Upper lobe of right lung (tissue), 1 donor: ENCODE results near the gene GNG10. TPM values are rescaled to one million over a fixed set of nuclear protein-coding genes. Genes with fewer than 3 reads are reported as not detected.
A peak's percentile ranks its signal among the peaks of the same experiment; 100 is the strongest.
"Not testable (repeated sequence)": the region's sequence is repeated elsewhere in the genome, so short reads cannot be mapped to it uniquely, and the experiment has no call there.

Experiments
- ATAC-seq: fragments of 200-7000 bp; cut with Tn5 transposase; one replicate; pipeline ENCODE4 v1.9.1; 2020; ENCODE audit warnings: mild to moderate bottlenecking, moderate library complexity
- DNase-seq: peaks from one replicate; pipeline ENCODE4 v3.0.0-alpha.2; 2020
- H3K27ac ChIP-seq: fragments of 200-600 bp; one replicate; pipeline ENCODE4 v1.8.0; 2022
- H3K27me3 ChIP-seq: fragments of 200-600 bp; one replicate; pipeline ENCODE4 v1.8.0; 2022; ENCODE audit warnings: mild to moderate bottlenecking
- H3K36me3 ChIP-seq: fragments of 200-600 bp; one replicate; pipeline ENCODE4 v1.8.0; 2022
- H3K4me1 ChIP-seq: fragments of 200-600 bp; one replicate; pipeline ENCODE4 v1.8.0; 2022
- H3K4me3 ChIP-seq: fragments of 200-600 bp; one replicate; pipeline ENCODE4 v1.8.0; 2022; ENCODE audit warnings: mild to moderate bottlenecking
- H3K9me3 ChIP-seq: fragments of 200-600 bp; one replicate; pipeline ENCODE4 v1.8.0; 2022
- intact Hi-C: fragments of 100-400 bp; cut with DNase I; formaldehyde crosslinking; loops from one replicate; pipeline ENCODE4 v1.11.0; 2022
- long read RNA-seq: library from polyadenylated mRNA; unstranded; transcript quantifications from one replicate; pipeline ENCODE4 v2.0.0, GENCODE V29; 2021
- total RNA-seq: library from RNA; stranded (reverse); fragmentation: NEBNext Ultra II Directional; extraction: Animal tissue kit (Norgen Biotek cat#: 25700); gene quantifications from one replicate; pipeline ENCODE4 v1.2.1, GENCODE V29; 2021
- TF ChIP-seq, protein P1 (sequence below): fragments of 200-600 bp; IDR thresholded peaks from one replicate; pipeline ENCODE4 v1.8.0; 2022; ENCODE audit warnings: antibody characterized with exemption
- donor health status: DM: no; HTN: yes; CAD: no; lungs with severe emphysema.

Gene GNG10
- total RNA-seq = 33.4 TPM
- long read RNA-seq, transcript GNG10-201 (3 exons, 1,491 nt) = major isoform, 34 of 36 reads
- long read RNA-seq, partial matches to known transcripts = 0 of 36 reads
- long read RNA-seq, other reads (novel, unspliced or antisense) = 2 of 36 reads

GRCh38 chr9:111661150-111661801 lies at the start of gene GNG10:
TSS of gene GNG10 (plus strand) at chr9:111661605. CDS start at chr9:111661635, 30 bp downstream.
- ATAC-seq = peak; percentile 97
- H3K4me3 ChIP-seq = peak within 1 kb of the TSS; percentile 68
- H3K27ac ChIP-seq = peak within 1 kb of the TSS; percentile 75
- no peaks in the 10 kb centered on the region for H3K36me3 ChIP-seq
- peak; percentile 87 for DNase-seq
- no peaks in the 10 kb centered on the region for H3K27me3 ChIP-seq
- intact Hi-C loops = no loop called here
- H3K4me1 ChIP-seq = peaks cover 11% of the 10 kb centered on the region
- TF ChIP-seq, protein P1, sequence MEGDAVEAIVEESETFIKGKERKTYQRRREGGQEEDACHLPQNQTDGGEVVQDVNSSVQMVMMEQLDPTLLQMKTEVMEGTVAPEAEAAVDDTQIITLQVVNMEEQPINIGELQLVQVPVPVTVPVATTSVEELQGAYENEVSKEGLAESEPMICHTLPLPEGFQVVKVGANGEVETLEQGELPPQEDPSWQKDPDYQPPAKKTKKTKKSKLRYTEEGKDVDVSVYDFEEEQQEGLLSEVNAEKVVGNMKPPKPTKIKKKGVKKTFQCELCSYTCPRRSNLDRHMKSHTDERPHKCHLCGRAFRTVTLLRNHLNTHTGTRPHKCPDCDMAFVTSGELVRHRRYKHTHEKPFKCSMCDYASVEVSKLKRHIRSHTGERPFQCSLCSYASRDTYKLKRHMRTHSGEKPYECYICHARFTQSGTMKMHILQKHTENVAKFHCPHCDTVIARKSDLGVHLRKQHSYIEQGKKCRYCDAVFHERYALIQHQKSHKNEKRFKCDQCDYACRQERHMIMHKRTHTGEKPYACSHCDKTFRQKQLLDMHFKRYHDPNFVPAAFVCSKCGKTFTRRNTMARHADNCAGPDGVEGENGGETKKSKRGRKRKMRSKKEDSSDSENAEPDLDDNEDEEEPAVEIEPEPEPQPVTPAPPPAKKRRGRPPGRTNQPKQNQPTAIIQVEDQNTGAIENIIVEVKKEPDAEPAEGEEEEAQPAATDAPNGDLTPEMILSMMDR = no peak
- no peaks in the 10 kb centered on the region for H3K9me3 ChIP-seq

DNA sequence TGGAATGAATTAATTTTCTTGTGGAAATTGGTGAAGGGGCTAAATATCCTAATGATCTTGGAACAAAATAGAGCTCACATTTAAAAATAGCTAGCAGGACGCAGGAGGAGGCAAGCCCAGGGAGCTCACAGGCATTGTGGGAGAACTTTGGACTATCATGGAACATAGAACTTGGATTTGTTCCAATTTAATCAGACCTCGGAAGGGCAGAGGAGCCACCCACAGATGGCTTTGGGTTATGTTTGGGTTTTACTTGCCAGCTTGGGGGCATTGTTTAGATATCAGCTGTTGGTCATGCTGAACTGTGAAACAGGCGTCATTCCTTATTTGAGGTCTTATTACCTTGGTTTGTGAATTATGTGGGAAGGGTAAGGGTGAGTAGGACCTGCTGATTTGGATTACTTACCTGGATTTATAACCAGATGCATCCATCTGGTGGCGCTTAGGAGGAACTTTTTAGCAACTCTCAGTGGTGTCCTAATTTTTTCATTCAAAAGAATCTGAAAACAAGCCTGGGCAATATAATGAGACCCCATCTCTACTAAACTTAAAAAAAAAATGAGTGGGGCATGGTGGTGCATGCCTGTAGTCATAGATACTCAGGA lies 47.9 kb upstream of the GNG10 start:
- no peak for DNase-seq
- no peak for ATAC-seq
- Histone ChIP-seq H3K27me3 (no peaks in the 10 kb centered on the region), H3K27ac (no peak overlapping the region), H3K4me1 (no peaks in the 10 kb centered on the region), H3K9me3 (no peaks in the 10 kb centered on the region), H3K4me3 (no peak overlapping the region), H3K36me3 (no peaks in the 10 kb centered on the region)
- intact Hi-C loops = no loop called here
- TF ChIP-seq, protein P1 = no peak

DNA sequence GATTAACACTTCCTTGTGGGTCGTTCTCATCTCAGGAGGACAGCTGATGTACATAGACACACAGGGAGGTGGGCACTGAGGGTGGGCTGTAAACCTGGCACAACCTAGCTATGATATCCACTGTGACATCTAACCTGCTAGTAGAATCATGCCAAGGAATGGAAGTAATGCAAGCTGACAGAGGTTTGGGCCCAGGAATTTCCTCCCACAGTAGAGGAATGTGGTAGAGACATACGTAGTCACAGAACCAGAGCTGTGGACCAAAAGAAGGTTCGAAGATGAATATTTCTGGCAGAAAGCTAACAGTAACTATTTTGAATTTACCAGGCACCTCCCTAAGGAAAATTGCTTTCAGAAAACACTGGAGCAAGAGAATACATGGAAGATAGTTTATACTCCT lies 45.5 kb upstream of the GNG10 start:
- DNase-seq (no peak), ATAC-seq (no peak)
- H3K36me3 ChIP-seq = no peaks in the 10 kb centered on the region
- no peak overlapping the region for H3K4me3 ChIP-seq
- no peaks in the 10 kb centered on the region for H3K27me3 ChIP-seq
- no peaks in the 10 kb centered on the region for H3K9me3 ChIP-seq
- TF ChIP-seq, protein P1 = no peak
- no peak overlapping the region for H3K27ac ChIP-seq
- no peaks in the 10 kb centered on the region for H3K4me1 ChIP-seq
- intact Hi-C loops = no loop called here

GRCh38 chr9:111617349-111617748 lies 44.1 kb upstream of the GNG10 start:
- H3K9me3 ChIP-seq, intact Hi-C loops, H3K36me3 ChIP-seq, H3K4me3 ChIP-seq, ATAC-seq, H3K27me3 ChIP-seq, DNase-seq, H3K4me1 ChIP-seq, H3K27ac ChIP-seq: not testable (repeated sequence)

- Histone ChIP-seq H3K4me3 (no peak overlapping the region), H3K9me3 (no peaks in the 10 kb centered on the region), H3K27ac (no peak overlapping the region), H3K4me1 (peaks cover 8% of the 10 kb centered on the region), H3K36me3 (no peaks in the 10 kb centered on the region), H3K27me3 (no peaks in the 10 kb centered on the region)
- intact Hi-C loops = no loop called here
- peak; percentile 95 for ATAC-seq
- no peak for DNase-seq
- TF ChIP-seq, protein P1 = peak; percentile 93
Measured at GRCh38 chr9:111621895-111622480, 39.4 kb upstream of the GNG10 start.

GRCh38 chr9:111622626-111623025 lies 38.8 kb upstream of the GNG10 start:
- TF ChIP-seq, protein P1 = no peak
- Histone ChIP-seq H3K4me3 (no peak overlapping the region), H3K27ac (no peak overlapping the region), H3K4me1 (peaks cover 8% of the 10 kb centered on the region), H3K9me3 (no peaks in the 10 kb centered on the region), H3K27me3 (no peaks in the 10 kb centered on the region), H3K36me3 (no peaks in the 10 kb centered on the region)
- ATAC-seq (peak; percentile 75), DNase-seq (peak; percentile 68)
- intact Hi-C loops = no loop called here
